GM19193 (cell line): Measurements from ENCODE around the gene SMC6.

Experiments
- POLR2A ChIP-seq: IDR thresholded peaks from 4 replicates; pipeline ENCODE4 v1.6.1; 2011; ENCODE audit not compliant: insufficient read depth, insufficient read length; ENCODE audit errors: extremely low read depth

SMC6 gene

GRCh38 chr2:17683981-17684380 lies 69.6 kb downstream of the SMC6 start:
- TF ChIP-seq POLR2A = no peak

GRCh38 chr2:17682098-17682857 lies 71.3 kb downstream of the SMC6 start:
- no peak for TF ChIP-seq POLR2A

- TF ChIP-seq POLR2A = no peak
Observed at GRCh38 chr2:17680119-17680518, 73.5 kb downstream of the SMC6 start.

DNA sequence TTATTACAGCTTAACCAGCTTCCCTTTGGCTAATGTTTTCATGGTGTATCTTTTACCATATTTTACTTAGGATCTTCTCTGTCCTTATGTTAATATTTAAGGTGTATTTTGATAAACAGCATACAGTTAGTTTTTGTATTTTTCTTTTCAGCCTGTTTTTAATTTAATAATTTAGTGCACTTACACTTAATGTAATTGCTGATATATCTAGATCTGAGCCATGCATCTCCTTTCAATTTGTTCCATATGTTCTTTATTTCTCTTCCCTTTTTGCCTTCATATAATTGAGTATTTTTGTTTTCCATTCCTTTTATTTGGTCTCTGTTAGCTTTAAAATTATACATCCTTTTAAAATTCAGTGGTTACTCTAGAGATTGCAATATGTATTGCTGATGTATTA lies 78.8 kb downstream of the SMC6 start:
- no peak for TF ChIP-seq POLR2A

DNA sequence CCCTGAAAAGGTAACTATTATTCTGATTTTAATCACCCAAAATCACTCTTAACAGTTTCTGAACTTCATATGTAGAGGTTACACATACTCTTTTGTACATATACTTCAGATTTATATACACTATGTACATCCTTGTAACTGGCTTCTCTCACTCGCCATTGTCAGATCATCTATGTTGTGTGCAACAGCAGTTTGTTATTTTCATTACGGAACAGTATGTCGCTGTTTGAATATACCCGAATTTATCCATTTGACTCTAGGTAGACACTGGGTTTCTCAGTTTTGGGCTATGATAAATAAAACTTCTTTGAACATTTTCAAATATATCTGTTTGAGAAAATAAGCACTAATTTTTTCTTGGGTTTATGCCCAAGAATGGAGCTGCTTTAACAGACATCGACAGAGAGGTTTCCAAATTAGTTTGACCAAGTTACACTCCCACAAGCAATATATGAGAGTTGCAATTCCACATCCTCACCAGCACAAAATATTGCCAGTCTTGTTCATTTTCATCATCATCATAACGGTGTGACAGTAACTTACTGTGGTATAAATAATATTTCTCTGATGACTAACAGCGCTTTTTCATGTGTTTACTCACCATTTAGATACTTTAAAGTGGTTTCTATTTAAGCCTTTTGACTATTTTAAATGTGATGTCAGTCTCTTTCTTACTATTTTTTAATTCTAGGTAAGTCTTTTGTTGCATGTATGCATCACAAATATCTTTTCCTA lies 80.9 kb downstream of the SMC6 start:
- TF ChIP-seq POLR2A = no peak

- TF ChIP-seq POLR2A = no peak
Observed at GRCh38 chr2:17667898-17668297, 85.7 kb downstream of the SMC6 start.

DNA sequence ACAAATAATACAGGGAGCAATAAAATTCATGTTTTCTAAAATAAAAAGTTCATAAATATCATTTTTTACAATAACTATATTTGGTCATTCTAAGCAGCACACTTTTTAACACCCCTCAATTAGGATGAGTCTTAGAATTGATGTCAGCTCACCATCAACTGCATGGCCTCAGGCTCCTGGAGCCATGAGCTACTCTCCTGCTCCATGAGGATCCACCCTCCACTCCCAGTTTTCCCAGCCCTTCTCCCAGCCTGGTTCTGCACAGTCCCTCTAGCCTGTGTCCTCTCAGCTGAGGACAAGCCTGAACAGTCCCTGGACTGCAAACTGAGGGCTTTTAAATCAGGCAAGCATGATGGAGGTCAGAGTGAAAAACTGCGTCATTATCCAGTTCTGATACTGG lies 89.1 kb downstream of the SMC6 start:
- TF ChIP-seq POLR2A = no peak

DNA sequence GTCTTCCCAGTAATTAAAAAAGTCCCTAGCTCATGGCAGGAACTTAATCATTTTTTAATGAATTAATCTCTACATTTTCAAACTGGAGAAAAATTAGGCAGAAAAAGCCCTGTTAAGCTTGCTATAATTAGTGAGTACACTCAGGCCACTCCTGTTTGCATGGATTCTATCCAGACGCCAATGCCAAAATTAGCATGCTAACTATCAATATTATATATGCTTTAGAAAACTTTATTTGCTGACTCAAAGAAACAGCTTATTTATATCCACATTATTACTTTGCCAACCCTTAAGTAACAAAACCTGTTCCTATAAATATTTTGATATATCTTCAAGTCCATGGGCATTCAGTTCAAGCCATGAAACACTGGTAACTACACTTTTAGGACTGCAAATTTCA lies 90.9 kb downstream of the SMC6 start:
- no peak for TF ChIP-seq POLR2A

- no peak for TF ChIP-seq POLR2A
Observed at GRCh38 chr2:17661460-17661859, 92.2 kb downstream of the SMC6 start.

GRCh38 chr2:17660219-17660618 lies 93.4 kb downstream of the SMC6 start:
- no peak for TF ChIP-seq POLR2A

DNA sequence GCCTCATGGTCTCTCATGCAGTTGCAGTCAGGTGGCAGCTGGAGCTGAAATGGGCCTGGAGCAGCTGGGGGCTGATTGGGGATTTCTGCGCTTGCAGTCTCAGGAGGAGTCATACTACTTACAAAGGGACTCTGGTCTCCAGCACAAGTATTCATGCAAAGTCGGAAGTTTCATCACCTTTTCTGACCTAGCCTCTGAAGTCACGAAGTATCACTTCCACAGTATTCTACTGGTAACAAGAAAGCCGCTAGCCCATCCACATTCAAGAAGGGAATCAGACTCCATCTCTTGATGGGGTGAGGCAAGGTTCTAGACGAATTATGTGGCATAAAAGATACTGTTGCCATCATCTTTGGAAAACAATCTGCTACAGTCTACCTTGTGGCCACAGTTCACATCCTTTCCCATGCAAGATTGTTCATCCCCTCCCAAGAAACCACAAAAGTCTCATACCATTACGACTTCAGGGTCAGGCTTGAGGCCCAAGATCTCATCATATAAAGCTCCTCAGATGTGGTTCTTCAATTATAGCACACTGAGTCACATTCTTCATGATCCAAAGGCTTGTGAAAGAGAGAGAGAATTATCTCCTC lies 95.3 kb downstream of the SMC6 start:
- TF ChIP-seq POLR2A = no peak

- TF ChIP-seq POLR2A = no peak
Observed at GRCh38 chr2:17657759-17658158, 95.9 kb downstream of the SMC6 start.

DNA sequence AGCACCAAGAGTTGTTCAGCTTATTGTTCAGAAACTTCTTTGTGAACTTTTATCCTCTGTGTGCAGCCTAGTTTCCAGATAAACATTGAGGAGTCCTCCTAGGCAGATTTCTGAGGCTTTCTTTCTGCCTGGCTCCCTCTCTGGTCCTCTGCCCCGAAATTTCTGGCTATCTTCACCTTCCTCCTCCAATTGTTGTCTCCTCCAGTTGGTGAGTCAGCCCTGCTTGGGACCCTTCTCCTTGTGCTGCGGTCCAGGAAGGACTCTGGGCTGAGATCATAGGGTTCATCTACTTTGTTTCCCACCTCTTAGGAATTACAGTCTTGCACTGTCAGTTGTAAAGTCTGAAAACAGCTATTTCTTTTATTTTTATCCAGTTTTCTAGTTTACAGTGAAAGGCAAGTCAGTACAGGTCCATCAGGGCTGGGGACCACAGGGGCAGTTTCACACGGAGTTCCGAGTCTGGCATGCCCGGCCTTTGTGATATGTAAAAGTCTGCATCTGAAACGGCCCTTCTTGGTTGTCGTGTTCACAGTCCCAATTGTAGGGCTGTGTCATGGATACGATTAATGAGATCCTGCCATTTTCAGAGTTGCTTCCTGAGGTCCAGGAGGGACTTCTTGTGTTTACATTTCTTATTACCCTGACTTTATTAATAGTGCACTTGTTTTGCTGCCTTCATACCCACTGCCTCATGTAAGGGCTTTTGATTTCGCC lies 100.8 kb downstream of the SMC6 start:
- no peak for TF ChIP-seq POLR2A

DNA sequence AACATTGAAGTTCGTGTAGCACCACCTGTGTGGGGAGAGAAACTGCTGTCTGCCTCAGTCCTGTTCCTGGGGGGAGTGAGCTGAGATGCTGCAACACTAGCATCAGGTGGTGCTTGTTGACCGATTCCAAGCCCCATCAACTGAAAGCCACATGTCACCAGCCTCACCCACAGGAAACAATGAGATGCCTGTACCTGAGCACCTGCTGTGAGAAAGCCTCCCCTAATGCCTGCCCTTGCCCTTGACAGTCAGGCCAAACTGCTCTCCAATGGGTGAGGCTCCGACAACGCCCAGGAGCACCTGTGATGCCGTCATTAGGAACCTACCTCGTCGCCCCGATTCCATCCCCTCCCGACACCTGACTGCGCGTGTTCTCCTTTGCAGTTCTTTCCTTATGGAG lies 104.6 kb downstream of the SMC6 start:
- no peak for TF ChIP-seq POLR2A

- TF ChIP-seq POLR2A = no peak
Observed at GRCh38 chr2:17648581-17648980, 105.0 kb downstream of the SMC6 start.

DNA sequence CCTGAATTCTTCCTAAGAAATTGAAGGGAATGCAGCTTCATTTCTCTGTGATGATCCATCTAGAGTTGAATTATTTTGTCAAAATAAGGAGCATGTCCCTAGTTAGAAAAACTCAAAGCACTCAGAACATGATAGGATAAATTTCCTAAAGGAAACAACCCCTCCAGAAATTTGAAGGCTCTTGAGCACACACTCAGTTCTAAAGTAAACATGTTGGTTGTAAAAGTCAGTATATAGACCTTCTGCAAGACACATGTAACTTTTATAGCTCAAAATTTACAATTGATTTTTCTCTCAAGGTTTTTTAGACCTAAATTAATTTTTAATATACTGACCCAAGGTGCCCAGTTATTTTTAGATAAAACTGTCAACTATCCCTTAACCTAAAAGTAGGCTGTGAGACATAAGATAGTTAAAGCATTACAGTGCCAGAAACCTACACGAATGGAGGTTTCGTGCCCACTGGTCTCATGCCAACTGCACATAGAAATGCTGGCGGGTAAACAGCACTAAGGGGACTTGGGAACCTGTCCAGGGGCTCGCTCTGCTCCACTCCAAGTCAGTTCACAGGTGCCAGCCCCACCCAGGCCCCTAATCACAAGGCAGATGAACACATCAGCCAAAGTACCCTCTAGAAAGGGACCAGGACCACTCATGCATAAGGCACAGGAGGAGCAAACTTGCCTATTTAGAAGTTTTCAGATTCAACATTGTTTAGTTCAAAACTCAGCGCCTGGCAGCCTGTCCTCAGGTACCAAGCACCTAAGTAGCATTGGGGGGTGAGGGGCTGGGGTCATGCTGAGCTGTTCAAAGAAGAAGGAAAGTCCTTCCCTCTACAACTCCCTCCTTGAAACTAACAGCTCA lies 106.5 kb downstream of the SMC6 start:
- no peak for TF ChIP-seq POLR2A
